Measurements from ENCODE around the gene TMEM229A. TPM values are rescaled to one million over a fixed set of nuclear protein-coding genes. Genes with fewer than 3 reads are reported as not detected.
"Not testable (repeated sequence)": the region's sequence is repeated elsewhere in the genome, so short reads cannot be mapped to it uniquely, and the experiment has no call there.

Gene TMEM229A
- total and polyA plus RNA-seq, 7 experiments from 2014 or later = not detected

DNA sequence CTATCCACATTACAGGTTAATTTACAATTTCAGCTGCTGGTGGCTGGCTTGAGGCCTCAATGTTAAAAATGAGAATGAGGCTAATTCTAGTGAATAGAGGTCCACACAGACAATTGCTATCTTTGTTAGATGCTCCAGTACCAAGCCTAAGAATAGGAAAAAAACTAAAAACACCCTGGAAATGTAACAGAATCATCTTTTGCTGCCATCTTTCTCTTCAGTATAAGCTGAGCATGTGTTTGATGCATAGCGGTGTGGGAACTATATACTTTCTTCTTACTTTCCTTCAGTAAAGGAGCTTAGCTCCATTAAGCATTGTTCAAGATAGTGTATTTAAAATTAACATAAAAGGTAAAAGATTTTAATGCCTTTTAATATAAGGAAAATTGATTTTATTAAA, 5.6 kb downstream of the TMEM229A start:
- H3K9me3 ChIP-seq (ENCODE audit: control insufficient read depth in 2 of 3, low read length in 3 of 3) = no peaks in the 10 kb centered on the region
- H3K27me3 ChIP-seq (ENCODE audit: control insufficient read depth in 2 of 2, insufficient read depth in 2 of 2, low read length in 2 of 2) = peaks cover 4 to 5% of the 10 kb centered on the region in 2 donors
- ChIA-PET CTCF (no interaction called here), POLR2A (no interaction called here)
- ATAC-seq (no peak), DNase-seq (no peak)
- Mint-ChIP-seq H3K27ac (no peak overlapping the region), H3K4me1 (peaks cover 4 to 13% (median 7%) of the 10 kb centered on the region in 7 donors), H3K36me3 (no peaks in the 10 kb centered on the region), H3K27me3 (peaks cover 22 to 39% (median 28%) of the 10 kb centered on the region in 5 donors), H3K9me3 (peaks cover 0 to 7% (median 0%) of the 10 kb centered on the region in 11 donors), H3K4me3 (no peak overlapping the region)
- H3K27ac ChIP-seq (ENCODE audit: low read depth, low read length) = no peak overlapping the region
- intact Hi-C loops (cut with micrococcal nuclease) = no loop called here
- no peaks in the 10 kb centered on the region for H3K4me1 ChIP-seq (ENCODE audit: control insufficient read depth in 2 of 2, insufficient read depth in 2 of 2, low read length in 2 of 2)
- H3K4me3 ChIP-seq (ENCODE audit: low read length) = no peak overlapping the region
- H3K36me3 ChIP-seq (ENCODE audit: control insufficient read depth in 2 of 3, insufficient read depth in 3 of 3, low read length in 3 of 3) = no peaks in the 10 kb centered on the region

DNA sequence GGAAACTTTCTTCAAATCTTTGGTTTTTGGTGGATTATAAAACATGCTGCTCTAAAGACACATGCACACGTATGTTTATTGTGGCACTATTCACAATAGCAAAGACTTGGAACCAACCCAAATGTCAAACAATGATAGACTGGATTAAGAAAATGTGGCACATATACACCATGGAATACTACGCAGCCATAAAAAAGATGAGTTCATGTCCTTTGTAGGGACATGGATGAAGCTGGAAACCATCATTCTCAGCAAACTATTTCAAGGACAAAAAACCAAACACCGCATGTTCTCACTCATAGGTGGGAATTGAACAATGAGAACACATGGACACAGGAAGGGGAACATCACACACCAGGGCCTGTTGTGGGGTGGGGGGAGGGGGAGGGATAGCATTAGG, 8.5 kb downstream of the TMEM229A start:
- H3K4me3 ChIP-seq (ENCODE audit: low read length); H3K4me1 Mint-ChIP-seq; H3K27ac ChIP-seq (ENCODE audit: low read depth, low read length); H3K9me3 Mint-ChIP-seq; H3K27ac Mint-ChIP-seq; H3K27me3 ChIP-seq (ENCODE audit: control insufficient read depth in 2 of 2, insufficient read depth in 2 of 2, low read length in 2 of 2); H3K36me3 Mint-ChIP-seq; H3K36me3 ChIP-seq (ENCODE audit: control insufficient read depth in 2 of 3, insufficient read depth in 3 of 3, low read length in 3 of 3); POLR2A ChIA-PET; CTCF ChIA-PET; ATAC-seq; H3K4me3 Mint-ChIP-seq; H3K4me1 ChIP-seq (ENCODE audit: control insufficient read depth in 2 of 2, insufficient read depth in 2 of 2, low read length in 2 of 2); DNase-seq; intact Hi-C loops (cut with micrococcal nuclease); H3K9me3 ChIP-seq (ENCODE audit: control insufficient read depth in 2 of 3, low read length in 3 of 3): not testable (repeated sequence)
- H3K27me3 Mint-ChIP-seq = peaks cover 1 to 10% (median 7%) of the 10 kb centered on the region in 5 donors

DNA sequence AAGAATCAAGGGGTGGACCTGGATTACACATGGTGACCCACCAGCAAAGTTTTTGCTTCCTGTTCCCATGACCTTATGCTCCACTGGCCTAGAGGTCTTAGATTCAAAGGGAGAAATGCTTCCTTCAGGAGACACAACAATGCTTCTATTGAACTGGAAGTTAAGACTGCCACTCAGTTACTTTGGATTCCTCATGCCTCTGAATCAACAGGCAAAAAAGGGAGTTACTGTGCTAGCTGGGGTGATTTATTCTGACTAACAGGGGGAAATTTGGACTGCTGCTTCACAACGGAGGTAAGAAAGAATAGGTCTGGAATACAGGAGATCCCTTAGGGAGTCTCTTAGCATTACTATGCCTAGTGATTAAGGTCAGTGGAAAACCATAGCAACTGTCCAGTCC, 10.3 kb downstream of the TMEM229A start:
- Mint-ChIP-seq H3K4me1 (no peaks in the 10 kb centered on the region), H3K27me3 (peaks cover 0 to 7% (median 0%) of the 10 kb centered on the region in 5 donors), H3K36me3 (no peaks in the 10 kb centered on the region), H3K9me3 (peaks cover 0 to 8% (median 4%) of the 10 kb centered on the region in 11 donors), H3K27ac (no peak overlapping the region), H3K4me3 (no peak overlapping the region)
- H3K4me3 ChIP-seq (ENCODE audit: low read length) = no peak overlapping the region
- DNase-seq (no peak), ATAC-seq (no peak)
- no peaks in the 10 kb centered on the region for H3K36me3 ChIP-seq (ENCODE audit: control insufficient read depth in 2 of 3, insufficient read depth in 3 of 3, low read length in 3 of 3)
- H3K9me3 ChIP-seq (ENCODE audit: control insufficient read depth in 2 of 3, low read length in 3 of 3) = no peaks in the 10 kb centered on the region
- no peaks in the 10 kb centered on the region for H3K27me3 ChIP-seq (ENCODE audit: control insufficient read depth in 2 of 2, insufficient read depth in 2 of 2, low read length in 2 of 2)
- CTCF ChIA-PET = no interaction called here
- no peaks in the 10 kb centered on the region for H3K4me1 ChIP-seq (ENCODE audit: control insufficient read depth in 2 of 2, insufficient read depth in 2 of 2, low read length in 2 of 2)
- no peak overlapping the region for H3K27ac ChIP-seq (ENCODE audit: low read depth, low read length)
- intact Hi-C loops (cut with micrococcal nuclease) = no loop called here
- POLR2A ChIA-PET = no interaction called here

DNA sequence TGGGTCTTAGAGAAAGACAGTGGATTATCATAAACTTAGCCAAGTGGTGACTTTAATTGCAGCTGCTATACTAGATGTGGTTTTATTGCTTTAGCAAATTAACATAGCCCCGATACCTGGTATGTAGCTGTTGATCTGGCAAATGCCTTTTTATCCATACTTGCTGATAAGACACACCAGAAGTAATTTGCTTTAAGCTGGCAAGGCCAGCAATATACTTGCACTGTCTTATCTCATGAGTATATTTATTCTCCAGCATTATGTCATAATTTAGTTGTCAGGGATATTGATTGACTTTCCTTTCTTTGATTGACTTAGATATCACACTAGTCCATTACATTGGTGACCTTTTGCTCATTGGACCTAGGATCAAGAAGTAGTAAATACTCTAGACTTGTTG, 12.8 kb downstream of the TMEM229A start:
- DNase-seq (no peak), ATAC-seq (no peak)
- Histone ChIP-seq H3K4me1 (ENCODE audit: control insufficient read depth in 2 of 2, insufficient read depth in 2 of 2, low read length in 2 of 2) (no peaks in the 10 kb centered on the region), H3K4me3 (ENCODE audit: low read length) (no peak overlapping the region), H3K36me3 (ENCODE audit: control insufficient read depth in 2 of 3, insufficient read depth in 3 of 3, low read length in 3 of 3) (no peaks in the 10 kb centered on the region), H3K27ac (ENCODE audit: low read depth, low read length) (no peak overlapping the region), H3K27me3 (ENCODE audit: control insufficient read depth in 2 of 2, insufficient read depth in 2 of 2, low read length in 2 of 2) (no peaks in the 10 kb centered on the region), H3K9me3 (ENCODE audit: control insufficient read depth in 2 of 3, low read length in 3 of 3) (no peaks in the 10 kb centered on the region)
- intact Hi-C loops (cut with micrococcal nuclease) = no loop called here
- Mint-ChIP-seq H3K36me3 (no peaks in the 10 kb centered on the region), H3K27me3 (peaks cover 0 to 7% (median 0%) of the 10 kb centered on the region in 5 donors), H3K27ac (no peak overlapping the region), H3K4me1 (no peaks in the 10 kb centered on the region), H3K9me3 (peaks cover 0 to 9% (median 4%) of the 10 kb centered on the region in 11 donors), H3K4me3 (no peak overlapping the region)
- CTCF ChIA-PET = no interaction called here
- POLR2A ChIA-PET = no interaction called here

DNA sequence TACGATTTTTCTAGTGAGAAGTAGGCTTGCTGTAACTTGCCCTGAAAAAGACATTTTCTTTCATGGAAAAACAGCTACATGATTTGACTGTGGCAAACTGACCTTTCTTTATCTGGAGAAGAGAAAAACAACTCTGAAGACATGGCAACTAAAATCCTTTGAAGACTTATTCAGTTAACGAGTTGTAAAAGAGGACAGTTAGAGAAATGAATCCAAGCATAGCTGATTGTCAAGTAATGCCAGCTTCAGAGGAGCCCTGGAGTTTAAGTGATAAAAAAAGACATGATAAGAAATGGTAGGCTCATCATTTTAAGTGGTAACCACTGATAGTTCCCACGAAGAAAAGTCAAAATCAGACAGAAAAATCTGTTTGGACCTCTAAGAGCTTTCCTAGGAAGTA, 19.6 kb downstream of the TMEM229A start:
- Mint-ChIP-seq H3K36me3 (no peaks in the 10 kb centered on the region), H3K4me3 (no peak overlapping the region), H3K9me3 (peaks cover 0 to 2% (median 0%) of the 10 kb centered on the region in 11 donors), H3K4me1 (no peaks in the 10 kb centered on the region), H3K27ac (no peak overlapping the region), H3K27me3 (peaks cover 0 to 5% (median 0%) of the 10 kb centered on the region in 5 donors)
- Histone ChIP-seq H3K27ac (ENCODE audit: low read depth, low read length) (no peak overlapping the region), H3K36me3 (ENCODE audit: control insufficient read depth in 2 of 3, insufficient read depth in 3 of 3, low read length in 3 of 3) (no peaks in the 10 kb centered on the region), H3K27me3 (ENCODE audit: control insufficient read depth in 2 of 2, insufficient read depth in 2 of 2, low read length in 2 of 2) (no peaks in the 10 kb centered on the region), H3K4me1 (ENCODE audit: control insufficient read depth in 2 of 2, insufficient read depth in 2 of 2, low read length in 2 of 2) (no peaks in the 10 kb centered on the region), H3K4me3 (ENCODE audit: low read length) (no peak overlapping the region), H3K9me3 (ENCODE audit: control insufficient read depth in 2 of 3, low read length in 3 of 3) (no peaks in the 10 kb centered on the region)
- CTCF ChIA-PET = no interaction called here
- no peak for DNase-seq
- intact Hi-C loops (cut with micrococcal nuclease) = no loop called here
- ATAC-seq = no peak
- POLR2A ChIA-PET = no interaction called here

DNA sequence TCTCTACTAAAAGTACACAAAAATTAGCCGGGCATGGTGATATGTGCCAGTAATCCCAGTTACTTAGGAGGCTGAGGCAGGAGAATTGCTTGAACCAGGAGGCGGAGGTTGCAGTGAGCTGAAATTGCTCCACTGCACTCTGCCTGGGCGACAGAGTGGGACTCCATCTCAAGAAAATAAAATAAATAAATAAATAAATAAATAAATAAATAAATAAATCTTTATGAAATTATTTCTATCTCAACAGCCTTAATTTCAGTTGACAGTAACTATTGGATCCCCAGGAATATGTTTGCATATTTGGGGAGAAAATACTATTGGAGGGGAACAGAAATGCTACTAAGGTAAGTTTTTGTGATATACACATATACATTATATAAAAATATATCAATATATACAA, 20.0 kb downstream of the TMEM229A start:
- CTCF ChIA-PET = no interaction called here
- Mint-ChIP-seq H3K9me3 (peaks cover 0 to 2% (median 0%) of the 10 kb centered on the region in 11 donors), H3K4me1 (no peaks in the 10 kb centered on the region), H3K27ac (no peak overlapping the region), H3K4me3 (no peak overlapping the region), H3K36me3 (no peaks in the 10 kb centered on the region), H3K27me3 (peaks cover 0 to 5% (median 0%) of the 10 kb centered on the region in 5 donors)
- POLR2A ChIA-PET = no interaction called here
- H3K27me3 ChIP-seq (ENCODE audit: control insufficient read depth in 2 of 2, insufficient read depth in 2 of 2, low read length in 2 of 2) = no peaks in the 10 kb centered on the region
- no peaks in the 10 kb centered on the region for H3K4me1 ChIP-seq (ENCODE audit: control insufficient read depth in 2 of 2, insufficient read depth in 2 of 2, low read length in 2 of 2)
- H3K9me3 ChIP-seq (ENCODE audit: control insufficient read depth in 2 of 3, low read length in 3 of 3) = no peaks in the 10 kb centered on the region
- no peak overlapping the region for H3K4me3 ChIP-seq (ENCODE audit: low read length)
- intact Hi-C loops (cut with micrococcal nuclease) = no loop called here
- no peak overlapping the region for H3K27ac ChIP-seq (ENCODE audit: low read depth, low read length)
- DNase-seq (no peak), ATAC-seq (no peak)
- no peaks in the 10 kb centered on the region for H3K36me3 ChIP-seq (ENCODE audit: control insufficient read depth in 2 of 3, insufficient read depth in 3 of 3, low read length in 3 of 3)

DNA sequence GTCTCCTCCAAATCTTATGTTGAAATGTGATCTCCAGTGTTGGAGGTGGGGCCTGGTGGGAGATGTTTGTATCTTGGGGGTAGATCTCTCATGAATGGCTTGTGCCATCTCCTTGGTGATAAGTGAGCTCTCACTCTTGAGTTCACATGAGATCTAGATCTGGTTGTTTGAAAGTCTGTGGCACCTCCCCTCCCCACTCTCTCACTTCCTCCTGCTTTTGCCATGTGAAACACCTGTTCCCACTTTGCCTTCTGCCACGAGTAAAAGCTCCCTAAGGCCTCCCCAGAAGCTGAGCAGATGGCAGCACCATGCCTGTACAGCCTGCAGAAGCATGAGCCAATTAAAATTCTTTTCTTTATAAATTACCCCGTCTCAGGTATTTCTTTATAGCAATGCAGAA, 23.5 kb downstream of the TMEM229A start:
- CTCF ChIA-PET = no interaction called here
- no peak overlapping the region for H3K4me3 Mint-ChIP-seq
- DNase-seq = no peak
- Histone ChIP-seq H3K36me3 (ENCODE audit: control insufficient read depth in 2 of 3, insufficient read depth in 3 of 3, low read length in 3 of 3) (no peaks in the 10 kb centered on the region), H3K9me3 (ENCODE audit: control insufficient read depth in 2 of 3, low read length in 3 of 3) (no peaks in the 10 kb centered on the region), H3K27me3 (ENCODE audit: control insufficient read depth in 2 of 2, insufficient read depth in 2 of 2, low read length in 2 of 2) (no peaks in the 10 kb centered on the region), H3K4me1 (ENCODE audit: control insufficient read depth in 2 of 2, insufficient read depth in 2 of 2, low read length in 2 of 2) (no peaks in the 10 kb centered on the region), H3K4me3 (ENCODE audit: low read length) (no peak overlapping the region), H3K27ac (ENCODE audit: low read depth, low read length) (no peak overlapping the region)
- H3K9me3 Mint-ChIP-seq = peaks cover 0 to 5% (median 0%) of the 10 kb centered on the region in 11 donors
- POLR2A ChIA-PET = no interaction called here
- no peaks in the 10 kb centered on the region for H3K36me3 Mint-ChIP-seq
- peaks cover 0 to 14% (median 9%) of the 10 kb centered on the region in 5 donors for H3K27me3 Mint-ChIP-seq
- intact Hi-C loops (cut with micrococcal nuclease) = no loop called here
- ATAC-seq = no peak
- no peak overlapping the region for H3K27ac Mint-ChIP-seq
- H3K4me1 Mint-ChIP-seq = no peaks in the 10 kb centered on the region
